Stimulated activated CD8-positive, alpha-beta memory T cell treated with anti-CD3 and anti-CD28 coated beads, Interleukin-7, amount 100 ng/mL, for 24 hours (primary cell): ENCODE results near the gene OR8B3.
"Not testable (repeated sequence)": the region's sequence is repeated elsewhere in the genome, so short reads cannot be mapped to it uniquely, and the experiment has no call there.

Experiments
- DNase-seq: peaks from one replicate; pipeline ENCODE4 v3.0.0-alpha.2; 2020; ENCODE audit warnings: low read depth

The OR8B3 gene, protein sequence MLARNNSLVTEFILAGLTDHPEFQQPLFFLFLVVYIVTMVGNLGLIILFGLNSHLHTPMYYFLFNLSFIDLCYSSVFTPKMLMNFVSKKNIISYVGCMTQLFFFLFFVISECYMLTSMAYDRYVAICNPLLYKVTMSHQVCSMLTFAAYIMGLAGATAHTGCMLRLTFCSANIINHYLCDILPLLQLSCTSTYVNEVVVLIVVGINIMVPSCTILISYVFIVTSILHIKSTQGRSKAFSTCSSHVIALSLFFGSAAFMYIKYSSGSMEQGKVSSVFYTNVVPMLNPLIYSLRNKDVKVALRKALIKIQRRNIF

DNA sequence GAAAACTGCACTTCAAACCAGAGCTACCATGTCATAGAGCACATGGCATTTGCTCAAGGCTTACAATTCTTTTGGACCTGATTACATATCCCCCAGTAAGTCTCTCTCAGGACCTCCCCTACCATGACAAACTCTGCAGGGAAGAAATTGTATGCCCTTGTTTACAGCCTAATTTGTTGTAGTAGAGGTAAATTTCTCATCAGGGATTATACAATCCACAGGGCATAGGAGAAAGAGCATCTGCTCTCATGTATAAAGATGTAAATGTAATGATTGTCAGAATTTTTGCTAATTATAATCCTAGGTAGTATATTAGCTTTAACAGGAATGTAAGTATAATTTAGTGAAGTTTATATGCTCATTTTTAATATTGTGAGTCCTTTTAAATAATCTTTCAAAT is at the start of gene OR8B3:
Gene OR8B3, minus strand, starts transcription at position 101 of the 400 bp plus-strand sequence. CDS start 1,673 bp downstream, outside the sequence.
- DNase-seq, result no peak

DNA sequence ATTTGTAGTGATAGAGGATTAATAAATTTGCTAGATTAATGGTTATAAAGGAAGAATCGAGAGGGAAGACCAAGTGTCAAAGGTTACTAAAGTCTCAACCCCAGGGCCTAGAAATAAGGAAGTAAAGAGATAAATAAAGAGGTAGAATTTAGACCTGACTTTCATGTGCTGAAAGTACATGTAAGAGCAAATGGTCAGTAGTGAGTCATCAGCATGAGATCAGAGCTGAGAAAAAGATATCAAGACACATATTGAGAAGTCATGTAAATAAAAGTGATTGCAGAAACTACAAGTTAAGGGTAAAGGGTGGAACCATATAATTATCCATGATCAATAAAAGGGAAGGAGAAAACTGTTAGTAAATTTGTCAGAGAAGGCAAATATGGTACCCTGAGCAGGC is 48.1 kb upstream of the OR8B3 start:
- no peak for DNase-seq

DNA sequence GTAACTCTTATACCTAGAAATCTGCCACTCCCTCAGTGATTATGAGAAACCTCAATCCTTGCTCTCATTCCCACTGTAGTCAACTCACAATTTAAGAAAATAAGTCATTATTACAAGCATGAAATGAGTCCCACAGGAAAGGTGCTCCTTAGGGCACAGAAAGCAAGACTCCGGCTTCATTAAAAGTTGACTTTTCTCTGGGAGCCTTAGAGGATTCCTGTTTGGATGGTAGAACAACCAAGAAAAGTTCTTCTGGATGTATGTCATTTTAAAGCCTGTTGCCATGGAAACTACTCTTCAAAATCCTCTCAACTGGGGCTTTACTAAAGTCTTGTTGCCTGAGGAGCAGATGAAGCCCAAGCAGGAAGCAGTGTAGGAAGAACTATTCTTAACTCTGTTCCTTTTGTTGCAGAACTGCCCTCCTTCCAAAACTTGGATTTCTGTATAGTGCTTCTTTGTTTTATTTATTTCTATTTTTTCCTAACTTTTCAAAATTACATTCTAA is 46.9 kb upstream of the OR8B3 start, which contains the start of gene OR8B8:
Gene OR8B8, minus strand, starts transcription at position 51 of the 505 bp plus-strand sequence. CDS start 4,611 bp downstream, outside the sequence.
- no peak for DNase-seq

DNA sequence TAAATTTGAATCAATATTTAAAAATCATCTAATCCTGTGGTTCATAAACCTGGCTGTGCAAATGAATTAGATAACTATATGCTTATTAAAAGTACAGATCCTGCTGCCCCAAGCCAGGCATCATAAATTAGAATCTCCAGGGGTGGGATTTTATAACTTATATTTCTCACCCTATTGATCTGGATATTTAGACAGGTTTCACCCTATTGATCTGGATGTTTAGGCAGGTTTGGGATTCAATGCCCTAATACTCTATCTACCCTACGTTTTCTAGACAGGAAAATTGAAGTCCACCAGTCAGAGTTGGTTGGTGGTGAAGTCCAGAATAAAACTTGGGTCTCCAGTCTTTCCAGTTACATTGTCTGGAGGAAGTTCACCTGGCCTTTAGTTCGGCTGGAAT is 44.0 kb upstream of the OR8B3 start:
- no peak for DNase-seq

DNA sequence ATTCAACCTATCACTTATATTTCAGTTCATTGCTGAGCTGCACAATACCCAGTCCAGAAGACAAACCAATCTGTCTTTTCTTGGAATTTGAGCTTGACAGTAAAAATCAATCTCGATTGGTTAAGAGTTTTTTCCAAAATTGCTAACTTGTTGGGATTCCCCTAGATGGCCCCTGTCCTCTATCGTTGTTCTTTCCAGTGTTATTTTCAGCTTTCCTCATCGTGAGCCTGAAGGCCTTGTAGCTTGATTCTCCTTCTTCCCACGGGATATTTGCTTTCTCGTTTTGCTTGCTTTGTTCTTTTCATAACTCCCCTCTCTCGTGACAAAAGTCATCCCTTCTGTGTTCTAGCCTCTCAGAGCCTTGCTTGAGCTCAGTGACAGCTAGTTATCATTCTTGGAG is 43.6 kb upstream of the OR8B3 start:
- no peak for DNase-seq

DNA sequence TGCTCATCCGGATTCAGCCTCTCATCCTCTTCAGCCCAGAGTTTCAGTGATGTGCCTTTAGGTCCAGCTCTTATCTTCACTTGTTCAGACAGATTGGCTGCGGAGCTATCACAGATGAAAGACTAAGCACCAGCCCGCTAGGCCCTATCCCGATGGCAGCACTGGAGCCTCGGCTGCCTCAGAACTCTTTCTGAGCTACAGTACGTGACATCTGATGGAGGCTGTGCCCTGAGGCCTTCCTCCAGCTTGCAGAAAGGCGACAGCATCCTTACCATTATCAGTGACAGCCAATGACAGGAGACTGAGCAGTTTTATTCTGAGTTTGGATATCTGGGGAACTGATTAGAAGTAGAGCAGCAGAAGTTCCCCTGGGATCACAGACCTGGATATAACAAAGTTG is 42.7 kb upstream of the OR8B3 start:
- DNase-seq, result no peak

DNA sequence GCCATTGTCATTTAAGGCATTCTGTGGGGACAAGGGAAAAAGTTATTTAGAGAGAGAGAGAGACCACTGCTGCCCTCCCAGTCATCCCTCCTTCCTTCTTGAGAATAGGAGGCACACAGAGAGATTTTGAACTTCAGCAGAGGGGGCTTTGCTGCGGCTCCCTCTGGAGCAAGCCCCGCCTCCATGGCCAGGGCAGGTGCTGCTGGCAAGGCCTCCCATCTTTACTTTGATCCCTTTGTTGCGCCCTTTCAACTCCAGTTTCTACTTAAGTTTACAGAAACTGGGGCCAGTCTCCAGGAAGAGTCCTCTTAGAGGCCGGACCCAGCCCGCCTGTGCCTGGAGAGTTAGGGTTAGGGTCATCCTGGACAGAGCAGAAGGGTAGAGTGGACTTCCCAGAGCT is 42.3 kb upstream of the OR8B3 start:
- DNase-seq, result no peak

DNA sequence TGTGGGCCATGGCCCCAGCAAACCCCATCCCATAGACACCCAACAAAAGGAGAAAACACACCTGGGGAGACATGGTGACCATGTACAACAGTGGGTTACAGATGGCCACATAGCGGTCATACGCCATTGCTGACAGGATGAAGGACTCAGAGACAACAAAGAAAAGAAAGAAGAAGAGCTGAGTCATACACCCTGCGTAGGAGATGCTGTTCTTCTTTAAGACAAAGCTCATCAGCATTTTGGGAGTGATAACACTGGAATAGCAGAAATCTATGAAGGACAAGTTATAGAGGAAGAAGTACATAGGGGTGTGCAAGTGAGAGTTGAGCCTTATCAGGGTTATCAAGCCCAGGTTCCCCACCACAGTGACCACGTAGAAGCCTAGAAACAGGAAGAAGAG is 41.8 kb upstream of the OR8B3 start:
- DNase-seq, result no peak

DNA sequence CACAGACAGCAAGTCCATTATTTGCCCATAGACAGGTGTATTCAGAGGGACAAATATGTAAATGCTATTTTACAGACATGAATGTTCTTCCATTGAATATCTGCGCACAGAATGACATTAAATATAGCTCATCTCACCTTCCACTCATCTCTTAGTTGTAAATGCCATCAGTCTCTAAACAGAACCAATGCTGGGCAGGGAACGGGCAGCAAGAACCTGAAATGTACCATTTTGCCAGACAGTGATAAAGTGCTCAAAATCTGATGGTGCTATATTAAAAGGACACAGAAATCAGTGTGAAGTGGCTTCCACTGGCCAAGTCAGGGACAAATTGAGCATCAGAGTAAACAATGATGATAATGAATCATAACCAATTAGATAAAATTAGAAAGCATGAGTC is 35.9 kb upstream of the OR8B3 start:
- DNase-seq, result no peak

DNA sequence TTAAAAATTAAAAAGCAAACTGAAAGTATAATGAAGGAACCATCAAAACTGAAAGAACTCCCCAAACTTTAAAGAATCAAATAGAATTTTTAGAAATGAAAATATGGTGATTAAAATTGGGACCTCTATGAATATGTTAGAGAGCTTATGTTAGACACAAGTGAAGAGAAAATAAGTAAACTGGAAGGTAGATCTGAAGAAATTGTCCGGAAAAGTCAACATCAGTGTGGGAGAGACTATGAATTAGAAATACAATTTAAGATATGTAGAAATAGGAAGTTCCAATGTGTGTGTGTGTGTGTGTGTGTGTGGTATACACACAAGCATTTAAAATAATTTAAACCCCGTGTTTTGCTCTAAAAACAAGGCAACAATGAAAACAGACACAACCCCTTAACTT is 30.8 kb upstream of the OR8B3 start:
- DNase-seq, result no peak

DNA sequence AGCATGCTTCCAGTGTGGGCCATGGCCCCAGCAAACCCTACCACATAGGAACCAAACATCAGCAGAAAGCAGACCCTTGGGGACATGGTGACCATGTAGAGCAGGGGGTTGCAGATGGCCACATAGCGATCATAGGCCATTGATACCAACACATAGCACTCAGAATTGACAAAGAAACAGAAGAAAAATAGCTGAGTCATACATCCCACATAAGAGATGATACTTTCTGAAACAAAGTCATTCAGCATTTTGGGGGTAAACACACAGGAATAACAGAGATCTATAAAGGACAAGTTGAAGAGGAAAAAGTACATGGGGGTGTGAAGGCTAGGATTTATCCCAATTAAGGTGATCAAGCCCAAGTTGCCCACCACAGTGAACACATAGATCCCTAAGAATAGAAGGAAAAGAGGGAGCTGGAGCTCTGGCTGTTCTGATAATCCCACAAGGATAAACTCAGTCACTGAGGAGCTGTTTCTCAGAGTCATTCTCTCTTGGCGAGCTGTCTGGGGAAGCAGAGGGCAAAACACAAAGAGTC is 25.6 kb upstream of the OR8B3 start, which contains the start of gene OR8B4:
Gene OR8B4, minus strand, starts transcription at position 488 of the 538 bp plus-strand sequence. Its CDS starts 0 bp downstream, at position 488.
- no peak for DNase-seq

DNA sequence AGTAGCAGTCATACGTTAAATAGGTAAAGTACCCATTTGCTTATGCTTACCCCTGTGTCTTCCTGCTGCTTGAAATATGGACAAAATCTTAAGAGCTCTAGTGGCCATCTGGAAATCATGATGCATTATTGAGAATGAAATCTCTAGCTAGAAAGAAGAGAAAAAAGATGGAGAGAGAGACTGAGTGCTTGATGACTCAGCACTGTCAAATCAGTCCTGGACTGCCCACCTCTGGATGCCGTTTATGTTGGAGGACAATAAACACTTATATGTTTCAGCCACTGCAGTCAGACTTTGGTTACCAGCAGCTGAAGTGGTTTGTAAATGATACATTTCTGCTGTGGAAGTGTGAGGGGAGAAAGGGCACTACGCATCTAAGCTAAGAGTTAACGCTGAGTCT is 22.2 kb upstream of the OR8B3 start:
- no peak for DNase-seq

DNA sequence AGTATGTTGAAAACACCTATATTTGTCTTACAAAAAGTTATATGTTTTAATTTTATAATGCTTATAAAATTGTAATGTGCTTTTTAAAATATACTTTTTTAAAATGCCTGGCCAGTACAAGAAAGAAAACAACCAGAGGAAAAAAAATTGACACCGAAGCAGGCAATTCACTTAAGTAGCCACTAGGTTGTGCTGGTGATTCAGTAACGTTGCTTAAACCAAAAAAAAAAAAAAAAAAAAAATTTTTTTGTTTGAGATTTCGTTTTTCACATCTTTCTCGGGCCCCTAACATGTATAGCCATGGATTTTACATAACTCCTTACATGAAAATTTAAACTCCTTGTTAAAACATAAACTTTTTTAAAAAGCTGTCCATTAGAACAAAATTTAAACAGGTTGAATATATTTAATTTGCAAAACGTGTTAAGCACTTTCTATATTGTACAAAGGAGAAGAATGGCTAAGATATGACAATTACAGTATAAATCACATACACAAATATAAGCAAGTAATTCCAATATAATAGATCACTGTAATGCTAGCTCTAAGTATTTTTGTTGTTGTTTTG is 16.6 kb upstream of the OR8B3 start:
- no peak for DNase-seq

DNA sequence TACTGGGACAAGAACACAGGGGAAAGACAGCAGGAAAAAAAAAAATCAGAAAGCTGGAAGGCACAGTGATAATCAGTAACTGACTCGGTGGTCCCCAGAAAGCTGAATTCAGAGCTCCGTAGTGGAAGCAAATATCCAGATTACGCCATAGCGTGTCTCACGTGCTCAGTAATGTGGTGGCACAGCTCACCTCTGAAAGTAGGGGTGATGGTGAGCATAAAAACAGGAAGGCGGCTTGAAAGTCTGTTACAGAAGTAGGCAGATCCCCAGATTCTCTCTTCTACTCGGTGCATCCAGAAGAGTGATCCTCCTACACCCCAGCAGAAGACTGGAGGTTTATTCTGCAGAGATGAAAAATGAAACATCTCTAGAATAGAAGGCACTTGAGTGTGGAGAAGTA is 11.1 kb upstream of the OR8B3 start:
- DNase-seq, result no peak

DNA sequence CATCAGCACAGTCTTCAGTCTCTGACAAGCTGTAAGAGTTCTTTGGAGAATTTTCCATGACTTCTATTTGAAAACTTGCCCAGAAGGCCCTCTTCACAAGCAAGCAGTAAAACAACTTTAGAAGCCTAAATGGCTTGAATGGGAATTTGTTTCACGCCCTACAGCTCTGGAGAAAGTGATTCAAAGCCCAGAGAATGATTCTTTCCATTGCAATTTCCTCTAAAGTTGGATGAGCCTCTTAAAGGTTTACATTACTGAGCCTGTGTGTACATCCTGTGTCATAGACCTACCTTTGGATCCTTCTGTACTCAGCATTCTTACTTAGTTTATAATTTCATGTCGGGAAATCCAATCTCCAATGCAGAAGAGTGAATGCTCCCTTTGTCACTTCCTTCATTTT is 6.8 kb upstream of the OR8B3 start:
- no peak for DNase-seq

DNA sequence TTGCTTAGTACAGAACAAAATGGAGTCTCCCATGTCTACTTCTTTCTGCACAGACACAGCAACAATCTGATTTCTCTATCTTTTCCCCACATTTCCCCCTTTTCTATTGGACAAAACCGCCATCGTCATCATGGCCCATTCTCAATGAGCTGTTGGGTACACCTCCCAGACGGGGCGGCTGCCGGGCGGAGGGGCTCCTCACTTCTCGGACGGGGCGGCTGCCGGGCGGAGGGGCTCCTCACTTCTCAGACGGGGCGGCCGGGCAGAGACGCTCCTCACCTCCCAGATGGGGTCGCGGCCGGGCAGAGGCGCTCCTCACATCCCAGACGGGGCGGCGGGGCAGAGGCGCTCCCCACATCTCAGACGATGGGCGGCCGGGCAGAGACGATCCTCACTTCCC is 4.4 kb upstream of the OR8B3 start:
- DNase-seq, result not testable (repeated sequence)

DNA sequence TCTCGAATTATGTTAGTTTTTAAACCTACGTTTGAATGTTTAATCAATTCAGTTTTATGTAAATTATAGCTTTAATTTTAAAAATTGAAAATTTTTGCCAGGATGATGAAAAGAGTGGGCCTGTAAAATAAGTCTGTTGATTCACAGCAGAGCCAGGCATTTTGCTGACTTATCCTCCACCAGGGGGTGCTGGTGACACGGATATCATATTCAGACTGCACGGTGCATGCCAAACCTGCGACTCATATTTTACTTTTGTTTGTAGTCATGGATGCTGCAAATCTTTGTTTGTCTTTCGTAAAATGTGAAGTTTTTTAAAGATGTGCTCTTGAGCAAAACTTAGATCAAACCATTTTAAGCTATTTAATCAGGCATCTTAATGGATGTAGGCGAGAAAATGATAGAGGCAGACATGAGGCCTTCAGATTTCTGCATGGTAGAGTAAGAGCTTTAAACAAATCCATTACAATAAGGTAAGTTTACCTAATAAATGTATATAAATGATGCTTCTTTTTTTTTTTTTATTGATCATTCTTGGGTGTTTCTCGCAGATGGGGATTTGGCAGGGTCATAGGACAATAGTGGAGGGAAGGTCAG is 3.6 kb upstream of the OR8B3 start:
- peak; percentile 2 for DNase-seq

DNA sequence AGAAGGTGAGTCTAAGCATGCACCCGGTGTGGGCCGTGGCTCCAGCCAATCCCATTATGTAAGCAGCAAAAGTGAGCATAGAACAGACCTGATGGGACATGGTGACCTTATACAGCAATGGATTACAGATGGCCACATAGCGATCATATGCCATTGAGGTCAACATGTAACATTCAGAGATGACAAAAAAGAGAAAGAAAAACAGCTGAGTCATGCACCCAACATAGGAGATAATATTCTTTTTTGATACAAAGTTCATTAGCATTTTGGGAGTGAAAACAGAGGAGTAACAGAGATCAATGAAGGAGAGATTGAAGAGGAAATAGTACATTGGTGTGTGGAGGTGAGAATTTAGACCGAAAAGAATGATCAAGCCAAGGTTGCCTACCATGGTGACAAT is 2.0 kb downstream of the OR8B3 start:
- not testable (repeated sequence) for DNase-seq

DNA sequence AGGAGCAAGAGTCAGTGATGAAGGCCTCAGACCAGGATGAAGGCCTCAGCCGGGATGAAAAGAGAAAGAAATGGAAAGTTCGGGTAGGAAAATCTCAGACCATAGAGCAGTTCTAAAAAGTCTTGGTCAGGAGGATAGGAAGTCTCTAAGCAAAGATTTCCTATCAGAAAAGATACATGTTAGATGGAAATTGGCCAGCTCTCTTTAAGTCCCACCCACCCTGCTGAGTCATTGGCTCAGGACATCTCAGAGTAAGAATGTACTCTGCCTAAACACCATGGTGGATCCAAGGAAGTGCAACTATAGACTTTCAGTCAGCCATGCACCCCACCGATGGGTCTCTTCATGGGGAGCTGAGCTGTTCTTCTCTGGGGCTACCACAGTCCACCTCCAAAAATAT is 4.4 kb downstream of the OR8B3 start:
- no peak for DNase-seq

DNA sequence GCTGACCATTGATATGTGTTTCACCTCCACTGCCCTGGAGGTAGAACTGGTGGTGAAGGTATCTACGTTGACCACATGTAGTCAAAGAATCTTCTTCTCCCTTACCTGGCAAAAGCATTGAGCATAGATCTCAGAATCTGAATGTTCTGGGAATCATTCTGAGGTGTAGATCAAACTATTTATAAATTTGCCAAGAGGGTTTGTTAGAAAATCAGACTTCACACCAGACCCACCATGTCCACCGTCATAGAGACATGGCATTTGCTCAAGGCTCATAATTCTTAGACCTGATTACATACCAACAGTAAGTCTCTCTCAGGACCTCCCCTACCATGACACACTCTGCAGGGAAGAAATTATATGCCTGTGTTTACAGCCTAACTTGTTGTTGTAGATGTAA is 14.4 kb downstream of the OR8B3 start, which contains the start of gene OR8B2:
Gene OR8B2, minus strand, starts transcription at position 101 of the 400 bp plus-strand sequence. CDS start 1,156 bp downstream, outside the sequence.
- DNase-seq, result no peak

DNA sequence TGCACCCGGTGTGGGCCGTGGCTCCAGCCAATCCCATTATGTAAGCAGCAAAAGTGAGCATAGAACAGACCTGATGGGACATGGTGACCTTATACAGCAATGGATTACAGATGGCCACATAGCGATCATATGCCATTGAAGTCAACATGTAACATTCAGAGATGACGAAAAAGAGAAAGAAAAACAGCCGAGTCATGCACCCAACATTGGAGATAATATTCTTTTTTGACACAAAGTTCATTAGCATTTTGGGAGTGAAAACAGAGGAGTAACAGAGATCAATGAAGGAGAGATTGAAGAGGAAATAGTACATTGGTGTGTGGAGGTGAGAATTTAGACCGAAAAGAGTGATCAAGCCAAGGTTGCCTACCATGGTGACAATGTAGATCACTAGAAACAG is 16.0 kb downstream of the OR8B3 start:
- not testable (repeated sequence) for DNase-seq

DNA sequence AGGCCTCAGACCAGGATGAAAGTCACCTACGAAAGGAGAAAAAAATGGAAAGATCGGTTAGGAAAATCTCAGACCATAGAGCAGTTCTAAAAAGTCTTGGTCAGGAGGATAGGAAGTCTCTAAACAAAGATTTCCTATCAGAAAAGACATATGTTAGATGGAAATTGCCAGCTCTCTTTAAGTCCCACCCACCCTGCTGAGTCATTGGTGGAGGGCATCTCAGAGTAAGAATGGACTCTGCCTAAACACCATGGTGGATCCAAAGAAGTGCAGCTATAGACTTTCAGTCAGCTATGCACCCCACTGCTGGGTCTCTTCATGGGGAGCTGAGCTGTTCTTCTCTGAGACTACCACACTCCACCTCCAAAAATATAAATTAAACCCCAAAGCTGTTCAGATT is 18.2 kb downstream of the OR8B3 start:
- DNase-seq, result no peak

DNA sequence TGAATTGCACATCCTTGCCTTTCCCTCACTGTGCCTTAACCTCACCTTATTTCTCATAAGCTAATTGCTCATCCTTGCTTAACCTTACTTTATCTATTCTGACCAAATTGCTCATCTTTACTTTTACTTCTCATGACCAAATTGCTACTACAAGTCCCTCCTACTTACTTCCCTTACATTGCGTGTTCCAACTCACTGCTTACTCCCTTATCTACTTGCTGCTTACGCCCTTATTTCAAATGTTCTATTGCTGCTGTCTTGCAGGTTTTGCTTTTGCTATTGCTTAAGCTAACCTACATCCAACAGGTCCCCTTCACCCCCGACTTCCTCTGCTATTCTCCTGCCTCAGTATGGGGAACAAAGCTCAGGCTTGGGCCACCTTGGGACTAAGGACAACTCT is 22.5 kb downstream of the OR8B3 start:
- no peak for DNase-seq
